NCI-H510A treated with DMSO at 0.1 percent for 48 hours (cell line): Measurements from ENCODE around the gene ATOX1.
"Not testable (repeated sequence)": the region's sequence is repeated elsewhere in the genome, so short reads cannot be mapped to it uniquely, and the experiment has no call there.

ENCODE experiments used
- DNase-seq: peaks from one replicate; lab custom pipeline; 2025; lab: John Stamatoyannopoulos, UW

The ATOX1 gene, protein sequence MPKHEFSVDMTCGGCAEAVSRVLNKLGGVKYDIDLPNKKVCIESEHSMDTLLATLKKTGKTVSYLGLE

DNA sequence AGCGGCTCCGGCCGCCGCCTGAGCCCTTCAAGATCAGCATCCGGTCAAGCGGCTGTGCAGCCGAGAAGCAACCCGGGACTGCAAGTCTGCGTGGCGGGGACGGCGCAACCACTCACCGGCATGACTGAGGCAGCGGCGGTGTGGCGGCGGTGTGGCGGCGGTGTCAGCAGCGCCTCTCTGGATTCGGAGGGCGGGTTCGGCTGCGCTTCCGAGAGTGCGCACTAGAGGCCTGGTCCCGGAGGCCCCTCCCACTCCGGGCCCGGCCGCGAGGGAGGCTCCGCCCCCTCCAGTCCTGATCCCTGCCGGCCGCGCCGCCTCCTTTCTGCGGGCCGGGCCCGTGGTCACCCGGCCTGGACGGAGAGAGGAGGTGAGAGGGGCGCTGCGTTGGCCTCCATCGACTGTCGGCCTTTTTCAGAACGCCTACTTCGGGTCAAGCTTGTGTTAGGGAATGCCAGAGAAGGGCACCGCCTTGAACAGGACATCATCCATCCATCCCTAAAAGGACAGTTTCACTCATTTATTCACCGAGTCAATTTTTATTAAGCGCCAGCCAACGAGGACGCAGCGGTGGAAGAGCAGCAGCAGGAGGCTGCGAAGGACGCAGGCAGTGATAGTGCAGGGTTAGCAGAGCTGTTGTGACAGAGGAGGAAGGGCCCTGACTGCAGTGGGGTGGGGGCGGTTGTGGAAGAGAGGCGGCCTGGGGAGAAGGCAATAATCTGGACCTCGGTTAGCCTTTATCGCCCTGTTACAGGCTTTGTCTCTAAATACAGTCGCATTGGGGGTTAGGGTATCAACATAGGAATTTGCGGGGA lies at the start of gene ATOX1:
Gene ATOX1, minus strand, starts transcription at position 202 of the 812 bp plus-strand sequence. Its CDS starts 80 bp downstream, at position 122.
- peak; percentile 77 for DNase-seq

DNA sequence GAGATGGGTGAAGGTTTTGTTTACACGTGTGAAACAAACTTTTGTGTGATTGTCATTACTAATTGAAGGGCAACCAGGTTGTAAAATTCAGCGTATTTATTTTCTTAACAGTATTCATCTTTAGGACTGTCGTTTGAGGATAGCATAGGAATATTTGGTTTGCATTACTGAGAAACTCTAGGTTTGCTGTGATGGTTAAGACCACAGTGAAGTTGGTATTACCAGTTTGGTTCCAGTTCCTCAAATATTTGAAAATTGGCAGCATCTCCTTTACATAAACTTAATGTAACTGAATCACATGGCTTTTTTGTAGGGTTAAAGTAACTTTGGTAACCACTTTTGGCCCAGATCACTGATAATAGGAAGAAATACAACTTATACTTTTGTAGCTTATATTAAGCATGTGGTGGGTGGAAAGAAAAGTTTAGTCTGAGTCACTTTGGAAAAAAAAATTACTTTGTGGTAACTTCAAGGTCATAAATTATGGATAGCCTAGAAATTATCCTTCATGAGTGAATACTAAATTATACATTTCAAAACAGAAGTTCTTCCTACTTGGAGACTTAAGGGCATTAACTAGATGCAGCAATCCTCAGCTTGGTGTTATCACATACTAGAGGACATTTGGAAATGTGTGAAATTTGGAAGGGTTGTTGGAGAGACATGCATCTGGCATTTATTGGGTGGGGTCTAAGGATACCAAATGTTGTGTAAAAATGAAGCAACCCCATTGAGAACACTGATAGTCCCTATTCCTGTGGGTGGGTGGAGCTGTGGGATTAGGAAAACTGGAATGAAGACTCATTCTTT lies 47.2 kb upstream of the ATOX1 start:
- no peak for DNase-seq

DNA sequence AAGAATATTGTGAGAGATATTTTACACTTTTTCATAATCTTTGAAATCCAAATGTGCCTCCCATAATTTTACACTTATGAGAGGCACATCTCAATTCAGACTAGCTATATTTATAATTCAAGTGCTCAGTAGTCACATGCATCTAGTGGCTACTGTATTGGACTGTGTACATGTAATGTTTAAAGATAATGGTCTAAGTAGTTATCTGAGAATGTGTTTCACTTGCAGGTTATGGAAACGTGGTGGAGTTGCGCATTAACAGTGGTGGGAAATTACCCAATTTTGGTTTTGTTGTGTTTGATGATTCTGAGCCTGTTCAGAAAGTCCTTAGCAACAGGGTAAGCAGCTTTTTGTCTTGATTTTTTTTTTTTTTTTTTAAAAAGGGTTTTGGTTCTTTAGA lies 42.1 kb upstream of the ATOX1 start:
- DNase-seq = no peak

DNA sequence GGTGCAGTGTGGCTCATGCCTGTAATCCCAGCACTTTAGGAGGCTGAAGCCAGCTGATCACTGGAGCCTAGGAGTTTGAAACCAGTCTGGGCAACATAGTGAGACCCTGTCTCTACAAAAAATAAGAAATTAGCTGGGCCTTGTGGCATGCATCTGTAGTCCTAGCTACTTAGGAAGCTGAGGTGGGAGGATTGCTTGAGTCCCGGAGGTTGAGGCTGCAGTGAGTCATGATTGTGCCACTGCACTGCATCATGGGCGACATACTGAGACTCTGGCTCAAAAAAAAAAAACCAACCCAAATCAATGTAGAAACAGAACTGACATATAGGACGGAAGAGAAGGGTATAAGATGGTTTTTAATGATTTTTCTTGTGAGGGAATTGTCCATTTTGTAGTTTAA lies 41.0 kb upstream of the ATOX1 start:
- no peak for DNase-seq

DNA sequence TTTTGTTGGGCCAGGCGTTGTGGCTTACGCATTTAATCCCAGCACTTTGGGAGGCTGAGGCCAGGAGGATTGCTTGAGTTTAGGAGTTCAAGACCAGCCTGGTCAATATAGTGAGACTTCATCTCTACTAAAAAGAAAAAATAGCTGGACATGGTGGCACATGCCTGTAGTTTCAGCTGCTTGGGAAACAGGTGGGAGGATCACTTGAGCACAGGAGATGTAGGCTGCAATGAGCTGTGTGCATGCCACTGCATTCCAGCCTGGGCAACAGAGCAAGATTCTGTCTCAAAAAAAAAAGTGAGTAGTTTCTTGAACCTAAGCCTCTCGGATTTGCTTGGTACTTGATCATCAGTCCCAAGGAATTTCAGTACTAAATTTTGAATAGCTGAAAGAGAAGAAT lies 40.2 kb upstream of the ATOX1 start:
- no peak for DNase-seq

DNA sequence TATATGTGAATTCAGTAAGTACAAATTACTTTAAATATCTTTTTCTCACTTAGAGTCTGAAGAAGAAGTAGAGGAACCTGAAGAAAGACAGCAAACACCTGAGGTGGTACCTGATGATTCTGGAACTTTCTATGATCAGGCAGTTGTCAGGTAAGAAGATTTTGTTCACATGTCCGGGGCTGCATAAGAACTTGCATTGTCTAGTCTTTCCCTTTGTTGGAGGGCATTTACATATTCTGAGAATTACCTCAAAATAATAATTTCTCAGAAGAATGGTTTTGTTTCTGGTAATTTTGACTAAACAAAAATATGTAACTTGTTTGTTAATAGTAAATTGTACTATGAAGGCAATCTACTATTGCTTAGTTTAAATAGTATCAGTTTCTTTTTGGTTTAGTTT lies 37.0 kb upstream of the ATOX1 start:
- DNase-seq = no peak

DNA sequence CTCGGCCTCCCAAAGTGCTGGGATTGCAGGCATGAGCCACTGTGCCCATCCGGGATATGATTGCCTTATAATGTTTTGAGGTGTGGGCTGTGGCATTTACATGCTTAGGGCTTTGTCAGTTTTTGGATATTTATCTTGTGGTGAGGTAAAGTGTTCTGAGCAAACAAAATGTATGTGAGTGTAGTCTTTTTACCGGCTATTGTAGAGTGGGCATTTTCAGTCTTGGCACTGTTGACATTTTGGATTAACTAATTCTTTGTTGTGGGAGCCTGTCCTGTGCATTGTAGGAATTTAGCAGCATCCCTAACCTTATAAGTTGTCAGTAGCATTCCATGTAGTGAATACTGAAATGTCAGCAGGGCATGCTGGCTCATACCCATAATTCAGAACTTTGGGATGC lies 34.9 kb upstream of the ATOX1 start:
- DNase-seq = no peak

DNA sequence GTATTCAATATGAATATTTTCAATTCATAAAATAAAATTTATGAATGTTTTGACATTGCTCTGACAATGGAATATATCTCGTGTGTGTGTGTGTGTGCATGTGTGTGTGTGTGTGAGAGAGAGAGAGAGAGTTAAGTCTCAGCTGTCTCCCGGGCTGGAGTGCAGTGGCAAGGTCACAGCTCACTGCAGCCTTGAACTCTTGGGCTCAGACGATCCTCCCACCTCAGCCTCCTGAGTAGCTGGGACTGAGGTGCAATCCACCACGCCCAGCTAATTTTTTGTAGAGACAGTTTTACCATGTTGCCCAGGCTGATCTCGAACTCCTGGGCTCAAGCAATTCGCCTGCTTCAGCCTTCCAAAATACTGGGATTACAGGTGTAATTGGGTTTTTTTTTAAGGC lies 29.4 kb upstream of the ATOX1 start:
- no peak for DNase-seq

DNA sequence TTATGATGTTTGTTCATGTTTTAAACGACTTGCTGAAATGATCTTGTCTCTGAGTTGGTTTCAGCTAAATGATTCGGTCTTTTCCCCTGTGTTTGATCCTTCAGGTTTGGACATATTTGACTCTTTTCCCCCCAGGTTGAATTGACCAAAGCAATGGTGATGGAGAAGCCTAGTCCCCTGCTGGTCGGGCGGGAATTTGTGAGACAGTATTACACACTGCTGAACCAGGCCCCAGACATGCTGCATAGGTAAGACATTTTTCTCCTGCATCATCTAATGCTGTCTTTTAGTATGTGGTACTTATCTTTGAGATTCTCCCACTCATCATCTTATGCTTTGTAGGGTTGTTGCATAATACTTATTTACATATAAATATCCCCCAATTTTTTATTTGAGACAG lies 28.0 kb upstream of the ATOX1 start:
- DNase-seq = no peak

GRCh38 chr5:151784141-151784540 lies 25.7 kb upstream of the ATOX1 start:
- DNase-seq = no peak

DNA sequence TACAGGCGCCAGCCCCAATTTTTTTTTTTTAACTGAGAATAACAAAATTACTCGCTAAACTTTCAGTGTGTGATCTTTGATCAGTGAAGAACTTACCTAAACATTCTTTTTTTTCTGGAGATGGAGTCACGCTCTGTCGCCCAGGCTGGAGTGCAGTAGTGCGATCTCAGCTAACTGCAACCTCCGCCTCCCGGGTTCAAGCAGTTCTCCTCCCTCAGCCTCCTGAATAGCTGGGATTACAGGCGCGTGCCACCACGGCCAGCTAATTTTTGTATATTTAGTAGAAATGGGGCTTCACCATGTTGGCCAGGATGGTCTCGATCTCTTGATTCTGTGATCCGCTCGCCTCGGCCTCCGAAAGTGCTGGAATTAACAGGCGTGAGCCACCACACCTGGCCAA lies 25.2 kb upstream of the ATOX1 start:
- not testable (repeated sequence) for DNase-seq

DNA sequence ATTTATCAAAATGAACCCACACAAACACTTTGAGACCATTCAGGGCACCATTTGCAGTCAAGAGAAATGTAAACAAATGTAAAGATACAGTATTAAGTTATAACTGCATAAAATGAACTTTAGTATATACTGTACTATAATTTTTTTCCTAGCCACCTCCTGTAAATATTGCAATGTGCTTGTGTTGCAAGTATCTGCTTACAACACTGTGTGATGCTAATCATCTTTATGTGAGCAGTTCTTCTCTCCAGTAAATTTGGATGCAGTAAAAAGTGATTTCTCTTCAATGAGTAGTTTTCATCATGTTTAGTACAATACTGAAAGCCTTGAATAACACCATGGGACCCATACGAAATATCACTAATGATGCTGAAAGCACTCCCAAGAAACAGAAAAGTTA lies 22.8 kb upstream of the ATOX1 start:
- DNase-seq = no peak

- DNase-seq = no peak
Measured at GRCh38 chr5:151780348-151780747, 21.9 kb upstream of the ATOX1 start.

- DNase-seq = no peak
Measured at GRCh38 chr5:151779531-151780125, 21.2 kb upstream of the ATOX1 start.

GRCh38 chr5:151775025-151775606 lies 16.7 kb upstream of the ATOX1 start:
- DNase-seq = no peak

DNA sequence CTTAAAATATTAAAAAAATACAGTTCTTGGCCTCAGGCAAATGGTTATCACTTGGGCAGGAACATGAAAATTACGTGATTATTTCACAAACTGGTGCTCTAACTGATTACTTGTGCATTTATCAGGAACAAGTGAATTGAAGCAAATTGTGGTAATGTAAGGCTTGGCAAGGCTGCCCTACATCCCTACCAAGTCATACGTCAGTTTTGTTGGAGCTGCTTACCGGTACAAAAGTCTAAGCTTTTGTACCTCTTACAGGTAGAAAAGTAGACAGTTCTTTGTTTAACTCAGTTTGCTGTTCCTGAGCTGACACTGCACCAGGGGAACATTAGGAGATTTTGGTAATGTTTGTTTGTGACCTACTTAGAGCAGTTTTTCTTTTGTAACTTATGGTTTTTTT lies 15.5 kb upstream of the ATOX1 start:
- no peak for DNase-seq

DNA sequence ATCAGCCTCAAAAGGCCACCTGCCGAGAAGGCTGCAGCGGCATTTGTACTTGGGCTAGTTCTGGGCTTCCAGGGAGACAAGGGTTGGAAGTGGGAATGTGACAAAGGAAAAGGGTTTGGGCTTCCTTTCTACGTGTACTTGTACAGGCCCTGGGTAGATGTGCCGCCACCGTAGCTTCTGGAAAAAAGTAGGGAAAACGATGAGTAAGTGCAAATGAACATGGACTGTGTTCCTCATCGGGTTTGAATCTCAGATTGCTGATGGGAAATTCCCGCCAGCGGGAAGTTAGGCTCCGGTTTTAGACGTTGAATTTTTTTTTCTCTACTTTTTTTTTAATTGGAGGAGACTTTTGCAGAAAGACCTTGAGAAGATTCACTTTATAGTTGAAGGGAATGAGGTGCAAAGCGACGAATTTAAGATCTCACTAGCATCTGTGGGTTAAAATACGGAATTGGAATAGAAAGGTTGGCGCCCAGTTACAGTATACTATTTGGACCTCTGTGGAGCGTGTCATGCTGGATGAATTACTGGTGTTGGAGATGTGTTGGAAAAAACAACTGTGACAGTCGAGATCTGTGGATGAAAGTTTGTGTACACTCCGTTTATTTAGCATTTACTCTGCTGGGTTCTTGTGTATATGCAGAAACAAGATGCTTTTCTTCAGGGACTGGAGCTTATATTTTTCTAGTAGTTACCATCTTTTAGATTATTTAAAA lies 14.6 kb upstream of the ATOX1 start:
- no peak for DNase-seq

DNA sequence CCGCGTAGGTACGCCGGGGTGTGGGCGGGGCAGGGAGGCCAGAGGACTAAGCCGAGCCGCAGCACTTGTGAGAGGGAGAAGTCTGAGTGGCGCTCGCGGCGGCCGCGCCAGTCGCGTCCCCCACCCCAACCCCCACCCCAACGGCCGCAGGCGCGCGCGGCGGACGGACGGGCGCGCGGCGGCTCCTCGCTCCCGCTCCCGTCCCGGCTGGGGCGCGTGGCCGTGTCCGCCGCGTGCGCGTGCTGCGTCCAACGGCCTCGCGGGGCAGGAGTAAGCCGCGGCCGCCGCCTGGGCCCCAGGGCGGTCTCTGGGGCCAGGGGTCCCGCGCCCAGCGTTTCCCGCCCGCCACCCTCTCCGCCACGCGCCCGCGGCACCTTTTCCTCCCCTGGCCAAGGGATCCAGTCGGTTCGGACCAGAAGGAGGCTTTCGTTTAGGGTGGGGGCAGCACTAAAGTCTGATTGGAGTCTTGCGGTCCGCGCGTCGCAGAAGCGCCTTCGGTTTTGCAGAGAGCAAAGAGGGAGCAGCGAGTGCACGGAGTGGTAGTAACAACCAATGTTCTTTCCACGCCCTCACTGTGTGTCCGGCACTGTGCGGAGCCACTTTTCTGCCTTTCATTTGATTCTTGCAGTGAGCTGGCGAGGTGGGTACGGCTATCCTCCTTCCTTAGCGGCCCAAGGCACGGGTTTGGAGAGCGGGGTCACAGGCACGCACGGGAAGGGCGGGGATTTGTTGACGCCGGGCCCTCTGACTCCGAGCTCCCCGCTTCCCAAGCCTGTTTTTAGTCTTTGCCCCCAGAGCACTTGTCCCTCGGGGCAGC lies 13.8 kb upstream of the ATOX1 start:
- no peak for DNase-seq

- DNase-seq = peak; percentile 99
Measured at GRCh38 chr5:151771259-151772028, 13.0 kb upstream of the ATOX1 start, which contains the start of gene G3BP1. Gene G3BP1, plus strand, starts transcription at chr5:151771954. Its CDS starts 14,667 bp downstream, at chr5:151786621.
